PC-3 (cell line): ENCODE data around the gene CNNM3. TPM values are rescaled to one million over a fixed set of nuclear protein-coding genes. Genes with fewer than 3 reads are reported as not detected.

Source experiments
- ATAC-seq: fragments of 200-7000 bp; cut with Tn5 transposase; 2 replicates; pipeline ENCODE4 v1.9.1; 2020; ENCODE audit warnings: mild to moderate bottlenecking, moderate library complexity
- BruUV-seq: library from RNA; stranded (reverse); fragments of 400-500 nt; replicated peaks from 2 replicates; lab custom pipeline; 2021; lab: Mats Ljungman, UMichigan
- CTCF ChIA-PET: fragments of 300-600 bp; sonication (Branson Sonifier 250); formaldehyde crosslinking; loops from one replicate; lab custom pipeline; 2022; ENCODE audit warnings: antibody characterized with exemption; lab: Charles Lee
- POLR2A ChIA-PET: fragments of 300-600 bp; sonication (Branson Sonifier 250); formaldehyde crosslinking; loops from one replicate; lab custom pipeline; 2022; ENCODE audit warnings: antibody characterized with exemption; ENCODE audit not compliant: unreplicated experiment; lab: Charles Lee
- DNase-seq: peaks from one replicate; pipeline ENCODE4 v3.0.0-alpha.2; 2015
- H2AFZ ChIP-seq: fragments of 300-600 bp; sonication (generic); 2 replicates; pipeline ENCODE4 v1.6.0; 2016; ENCODE audit warnings: antibody characterized with exemption, low read length
- H3F3A ChIP-seq: fragments of 300-600 bp; sonication (generic); one replicate; pipeline ENCODE4 v1.6.0; 2017; ENCODE audit warnings: antibody characterized with exemption, low read length, control low read depth, mild to moderate bottlenecking; ENCODE audit not compliant: unreplicated experiment
- H3K27ac ChIP-seq: fragments of 300-600 bp; sonication (generic); 2 replicates; pipeline ENCODE4 v1.5.1; 2016; ENCODE audit warnings: mild to moderate bottlenecking, low read length
- H3K27me3 ChIP-seq: fragments of 300-600 bp; sonication (generic); 2 replicates; pipeline ENCODE4 v1.6.1; 2016; ENCODE audit warnings: low read length, mixed read lengths
- H3K36me3 ChIP-seq: fragments of 300-600 bp; sonication (generic); 2 replicates; pipeline ENCODE4 v1.6.1; 2016; ENCODE audit warnings: low read depth, mixed run types, low read length, mixed read lengths
- H3K4me1 ChIP-seq: fragments of 300-600 bp; sonication (generic); 2 replicates; pipeline ENCODE4 v1.5.1; 2016; ENCODE audit warnings: low read length; ENCODE audit not compliant: insufficient read depth
- H3K4me2 ChIP-seq: fragments of 300-600 bp; sonication (generic); 2 replicates; pipeline ENCODE4 v1.6.0; 2016; ENCODE audit warnings: low read length
- H3K4me3 ChIP-seq: fragments of 300-600 bp; sonication (generic); 2 replicates; pipeline ENCODE4 v1.5.1; 2016; ENCODE audit warnings: mild to moderate bottlenecking, low read length, mixed read lengths
- H3K79me2 ChIP-seq: fragments of 300-600 bp; sonication (generic); 2 replicates; pipeline ENCODE4 v1.6.1; 2017; ENCODE audit warnings: low read length, mixed read lengths
- H3K9ac ChIP-seq: fragments of 300-600 bp; sonication (generic); 2 replicates; pipeline ENCODE4 v1.6.0; 2016; ENCODE audit warnings: mild to moderate bottlenecking, low read length
- H3K9me2 ChIP-seq: fragments of 300-600 bp; sonication (generic); replicated peaks from 2 replicates; pipeline ENCODE4 v1.6.1; 2016; ENCODE audit warnings: mixed run types, low read length, mixed read lengths
- H3K9me3 ChIP-seq: fragments of 300-600 bp; sonication (generic); 2 replicates; pipeline ENCODE4 v1.6.1; 2016; ENCODE audit warnings: low read length, mixed read lengths
- H4K20me1 ChIP-seq: fragments of 300-600 bp; sonication (generic); 2 replicates; pipeline ENCODE4 v1.6.1; 2016; ENCODE audit warnings: low read length, mixed read lengths
- EZH2 ChIP-seq: fragments of 300-600 bp; sonication (generic); IDR thresholded peaks from one replicate; pipeline ENCODE4 v1.6.1; 2017; ENCODE audit warnings: antibody characterized with exemption, mild to moderate bottlenecking, low read length; ENCODE audit not compliant: unreplicated experiment
- EZH2phosphoT487 ChIP-seq: fragments of 300-600 bp; sonication (generic); IDR thresholded peaks from 2 replicates; pipeline ENCODE4 v1.6.1; 2018; ENCODE audit warnings: mild to moderate bottlenecking, antibody characterized with exemption, low read length, borderline replicate concordance
- intact Hi-C: fragments of 100-400 bp; cut with micrococcal nuclease; formaldehyde crosslinking; loops from 2 replicates; pipeline ENCODE4 v1.9.0; 2023
- total RNA-seq: library from RNA; depleted of rRNA; stranded (reverse); fragments of >200 nt; gene quantifications from 2 replicates; pipeline ENCODE4 v1.2.3, GENCODE V29; 2014
- TF ChIP-seq, protein P1 (sequence below): fragments of 300-600 bp; sonication (generic); conservative IDR thresholded peaks from 2 replicates; pipeline ENCODE4 v1.5.1; 2017; ENCODE audit warnings: antibody characterized with exemption, low read depth, mild to moderate bottlenecking, low read length

CNNM3 gene
- total RNA-seq, 1 experiment from 2014 or later = 9.0 TPM

DNA sequence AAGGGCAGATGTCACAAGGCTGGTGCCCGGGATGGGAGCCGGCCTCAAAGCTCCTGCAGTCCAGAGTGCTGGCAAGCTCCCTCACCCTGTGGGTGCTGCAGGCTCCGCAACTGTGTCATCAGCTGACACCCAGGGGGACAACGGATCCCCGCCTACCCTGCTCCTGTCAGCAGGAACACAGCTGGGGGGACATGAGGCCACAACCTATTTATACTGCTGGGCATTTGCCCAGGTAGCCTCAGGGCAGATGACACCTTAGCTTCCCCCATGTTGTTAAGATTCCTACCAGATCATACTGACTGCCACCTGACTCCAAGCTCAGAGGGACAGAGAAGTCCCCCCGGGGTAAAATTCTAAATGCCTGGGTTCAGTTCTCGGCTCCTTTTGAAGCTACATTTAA lies 26.5 kb downstream of the CNNM3 start:
- BruUV-seq = no TSS peak
- H3K36me3 ChIP-seq = peaks cover 1% of the 10 kb centered on the region; the same call in 1 of the 2 replicates
- no peak overlapping the region for H3K27ac ChIP-seq
- no peaks in the 10 kb centered on the region for H3K9me3 ChIP-seq
- no peaks in the 10 kb centered on the region for H3F3A ChIP-seq
- no peak overlapping the region for H3K9ac ChIP-seq
- no peak overlapping the region for H3K4me3 ChIP-seq
- POLR2A ChIA-PET = no interaction called here
- ATAC-seq (no peak), DNase-seq (no peak)
- H3K4me1 ChIP-seq = no peaks in the 10 kb centered on the region
- TF ChIP-seq, protein P1, sequence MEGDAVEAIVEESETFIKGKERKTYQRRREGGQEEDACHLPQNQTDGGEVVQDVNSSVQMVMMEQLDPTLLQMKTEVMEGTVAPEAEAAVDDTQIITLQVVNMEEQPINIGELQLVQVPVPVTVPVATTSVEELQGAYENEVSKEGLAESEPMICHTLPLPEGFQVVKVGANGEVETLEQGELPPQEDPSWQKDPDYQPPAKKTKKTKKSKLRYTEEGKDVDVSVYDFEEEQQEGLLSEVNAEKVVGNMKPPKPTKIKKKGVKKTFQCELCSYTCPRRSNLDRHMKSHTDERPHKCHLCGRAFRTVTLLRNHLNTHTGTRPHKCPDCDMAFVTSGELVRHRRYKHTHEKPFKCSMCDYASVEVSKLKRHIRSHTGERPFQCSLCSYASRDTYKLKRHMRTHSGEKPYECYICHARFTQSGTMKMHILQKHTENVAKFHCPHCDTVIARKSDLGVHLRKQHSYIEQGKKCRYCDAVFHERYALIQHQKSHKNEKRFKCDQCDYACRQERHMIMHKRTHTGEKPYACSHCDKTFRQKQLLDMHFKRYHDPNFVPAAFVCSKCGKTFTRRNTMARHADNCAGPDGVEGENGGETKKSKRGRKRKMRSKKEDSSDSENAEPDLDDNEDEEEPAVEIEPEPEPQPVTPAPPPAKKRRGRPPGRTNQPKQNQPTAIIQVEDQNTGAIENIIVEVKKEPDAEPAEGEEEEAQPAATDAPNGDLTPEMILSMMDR = no peak
- TF ChIP-seq EZH2 = no peak
- CTCF ChIA-PET = no interaction called here
- no peak overlapping the region for H2AFZ ChIP-seq
- no peaks in the 10 kb centered on the region for H4K20me1 ChIP-seq
- H3K79me2 ChIP-seq = no peaks in the 10 kb centered on the region
- H3K4me2 ChIP-seq = no peak overlapping the region
- intact Hi-C loops = no loop called here
- H3K27me3 ChIP-seq = no peaks in the 10 kb centered on the region
- no peaks in the 10 kb centered on the region for H3K9me2 ChIP-seq

DNA sequence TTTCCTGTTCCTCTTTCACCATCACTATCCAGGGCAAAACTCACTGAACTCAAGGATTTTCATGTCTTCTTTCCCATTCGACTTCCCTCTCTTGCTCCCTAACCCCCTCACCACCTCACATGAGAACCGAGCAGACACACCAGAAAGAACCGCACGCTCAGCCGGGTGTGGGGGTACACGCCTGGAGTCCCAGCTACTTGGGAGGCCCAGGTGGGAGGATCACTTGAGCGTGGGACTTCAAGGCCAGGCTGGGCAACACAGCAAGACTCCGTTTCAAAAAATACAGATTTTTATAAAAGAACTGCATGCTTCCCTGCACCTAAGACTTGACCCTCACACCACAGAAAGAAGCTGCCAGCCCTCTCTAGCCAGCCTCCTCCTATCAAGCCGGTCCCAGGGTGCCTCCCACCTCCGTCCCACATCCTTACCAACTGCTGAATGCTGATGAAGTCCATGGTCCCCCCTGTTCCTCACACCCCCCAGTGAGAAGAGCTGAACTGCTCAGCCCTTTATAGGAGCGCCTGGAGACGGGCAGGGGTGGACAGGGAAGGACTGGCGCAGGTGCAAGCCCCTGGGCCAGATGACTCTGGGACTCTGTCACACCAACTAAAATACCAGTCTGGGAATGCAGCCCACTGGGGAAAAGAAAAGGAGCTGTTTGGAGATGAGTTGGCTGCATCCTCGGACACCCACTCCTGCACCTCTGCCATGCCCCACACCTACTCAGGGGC lies 27.6 kb downstream of the CNNM3 start, which contains the start of gene ANKRD23:
Gene ANKRD23 (minus strand): TSS at position 484 of the 731 bp plus-strand sequence. CDS start 29 bp downstream, at position 455.
- DNase-seq (no peak), ATAC-seq (no peak)
- no peaks in the 10 kb centered on the region for H3K9me2 ChIP-seq
- POLR2A ChIA-PET = no interaction called here
- H3K4me2 ChIP-seq = no peak within 1 kb of the TSS
- no peaks in the 10 kb centered on the region for H3K4me1 ChIP-seq
- H3K9ac ChIP-seq = no peak within 1 kb of the TSS
- no peaks in the 10 kb centered on the region for H3F3A ChIP-seq
- H3K36me3 ChIP-seq = peaks cover 3% of the 10 kb centered on the region; the same call in 1 of the 2 replicates
- CTCF ChIA-PET = no interaction called here
- no peak within 1 kb of the TSS for H3K4me3 ChIP-seq
- no peak within 1 kb of the TSS for H3K27ac ChIP-seq
- H4K20me1 ChIP-seq = no peaks in the 10 kb centered on the region
- no peak within 1 kb of the TSS for H2AFZ ChIP-seq
- no TSS peak for BruUV-seq
- TF ChIP-seq, protein P1 = no peak
- TF ChIP-seq EZH2phosphoT487 (no peak), EZH2 (no peak)
- H3K9me3 ChIP-seq = no peaks in the 10 kb centered on the region
- intact Hi-C loops = no loop called here
- no peaks in the 10 kb centered on the region for H3K79me2 ChIP-seq
- no peaks in the 10 kb centered on the region for H3K27me3 ChIP-seq

DNA sequence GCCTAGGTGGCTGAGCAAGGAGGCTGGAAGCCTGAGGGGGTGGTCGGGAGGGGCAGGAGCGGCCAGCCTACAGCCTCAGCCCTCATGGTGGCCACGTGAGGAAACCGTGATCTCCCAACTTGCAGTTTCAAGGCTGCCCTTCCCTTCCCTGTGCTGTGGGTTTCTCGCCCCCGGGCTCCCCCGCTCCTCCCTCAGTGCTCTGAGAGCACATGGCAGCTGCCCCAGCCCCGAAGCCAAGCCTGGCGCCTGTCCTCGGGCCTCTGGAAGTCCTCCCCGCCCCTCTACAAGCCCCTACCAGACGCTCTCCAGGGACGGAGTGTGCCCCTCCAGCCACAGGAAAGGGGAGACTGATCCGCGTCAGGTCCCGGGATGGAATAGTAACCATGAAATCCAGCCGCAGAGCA lies 28.3 kb downstream of the CNNM3 start:
- H3K36me3 ChIP-seq = peaks cover 3% of the 10 kb centered on the region; the same call in 1 of the 2 replicates
- no peaks in the 10 kb centered on the region for H3K9me2 ChIP-seq
- no peaks in the 10 kb centered on the region for H3K9me3 ChIP-seq
- H3K4me1 ChIP-seq = no peaks in the 10 kb centered on the region
- H3K4me2 ChIP-seq = no peak overlapping the region
- no peaks in the 10 kb centered on the region for H3K27me3 ChIP-seq
- H2AFZ ChIP-seq = no peak overlapping the region
- no peak for TF ChIP-seq EZH2phosphoT487
- TF ChIP-seq, protein P1 = no peak
- TF ChIP-seq EZH2 = no peak
- intact Hi-C loops = no loop called here
- H4K20me1 ChIP-seq = no peaks in the 10 kb centered on the region
- BruUV-seq = no TSS peak
- no peak overlapping the region for H3K27ac ChIP-seq
- CTCF ChIA-PET = no interaction called here
- no peak for ATAC-seq
- H3F3A ChIP-seq = no peaks in the 10 kb centered on the region
- no peak overlapping the region for H3K4me3 ChIP-seq
- POLR2A ChIA-PET = no interaction called here
- H3K79me2 ChIP-seq = no peaks in the 10 kb centered on the region
- no peak overlapping the region for H3K9ac ChIP-seq
- no peak for DNase-seq
